ENCODE results near the gene ITSN1.

- TF ChIP-seq CTCF (conservative IDR thresholded peaks at IDR 0.05; ENCODE audit: low read depth in 2 of 2) (no peak), REST (IDR thresholded peaks at IDR 0.05; ENCODE audit: unreplicated experiment) (no peak), EZH2 (IDR thresholded peaks at IDR 0.05; ENCODE audit: low read depth, unreplicated experiment) (no peak), POLR2AphosphoS5 (IDR thresholded peaks at IDR 0.05; ENCODE audit: low read depth) (no peak), CREB1 (CRISPR knock-in tag; IDR thresholded peaks at IDR 0.05; ENCODE audit: low read depth) (no peak), EZH2phosphoT487 (IDR thresholded peaks at IDR 0.05; ENCODE audit: unreplicated experiment) (no peak), STAT1 (IDR thresholded peaks at IDR 0.05; ENCODE audit: unreplicated experiment) (no peak), ZNF331 (CRISPR knock-in tag; IDR thresholded peaks at IDR 0.05; ENCODE audit: low read depth) (no peak)
Observed at GRCh38 chr21:33850401-33850800, 208.1 kb downstream of the ITSN1 start.
